IMR-90 (cell line): Measurements from ENCODE around the gene KCNQ5. TPM values are rescaled to one million over a fixed set of nuclear protein-coding genes. Genes with fewer than 3 reads are reported as not detected.

Experiments used
- ATAC-seq: fragments of 200-7000 bp; cut with Tn5 transposase; 2 replicates; pipeline ENCODE4 v1.9.1; 2020; ENCODE audit warnings: low read depth, mild to moderate bottlenecking, moderate library complexity
- BruUV-seq: library from RNA; stranded (reverse); fragments of 400-500 nt; replicated peaks from 2 replicates; lab custom pipeline; 2021; lab: Mats Ljungman, UMichigan
- CTCF ChIA-PET: fragments of 300-600 bp; formaldehyde crosslinking; extraction: SDS; loops from one replicate; lab custom pipeline; 2021; ENCODE audit warnings: antibody characterized with exemption; lab: Yijun Ruan, JAX
- POLR2A ChIA-PET: fragments of 300-600 bp; sonication (Branson Sonifier 250); formaldehyde crosslinking; loops from one replicate; lab custom pipeline; 2022; ENCODE audit warnings: antibody characterized with exemption; ENCODE audit not compliant: unreplicated experiment; lab: Charles Lee
- DNase-seq: peaks from one replicate; pipeline ENCODE4 v3.0.0; 2013
- H2AFZ ChIP-seq: replicated peaks from 2 replicates; pipeline ENCODE3; 2013; ENCODE audit warnings: low read length, mild to moderate bottlenecking; ENCODE audit not compliant: poor library complexity
- H2AK5ac ChIP-seq: 2 replicates; pipeline ENCODE4 v1.6.1; 2013; ENCODE audit warnings: low read depth, low read length, inconsistent platforms
- H2AK9ac ChIP-seq: replicated peaks from 2 replicates; pipeline ENCODE3; 2013; ENCODE audit warnings: mild to moderate bottlenecking, low read depth, low read length, moderate library complexity; ENCODE audit not compliant: poor library complexity
- H2BK120ac ChIP-seq: 2 replicates; pipeline ENCODE4 v1.6.1; 2013; ENCODE audit warnings: low read depth, low read length, inconsistent platforms
- H2BK15ac ChIP-seq: 3 replicates; pipeline ENCODE4 v1.6.1; 2013; ENCODE audit warnings: low read depth, low read length, inconsistent platforms
- H2BK20ac ChIP-seq: 2 replicates; pipeline ENCODE4 v1.6.1; 2013; ENCODE audit warnings: low read depth, mild to moderate bottlenecking, inconsistent platforms, low read length, moderate library complexity
- H2BK5ac ChIP-seq: 2 replicates; pipeline ENCODE4 v1.6.1; 2013; ENCODE audit warnings: mild to moderate bottlenecking, low read depth, low read length, inconsistent platforms; ENCODE audit not compliant: poor library complexity, severe bottlenecking
- H3K14ac ChIP-seq: replicated peaks from 2 replicates; pipeline ENCODE4 v1.6.1; 2013; ENCODE audit warnings: low read depth, low read length, inconsistent platforms
- H3K18ac ChIP-seq: 2 replicates; pipeline ENCODE4 v1.6.1; 2013; ENCODE audit warnings: low read depth, low read length, control low read depth
- H3K23ac ChIP-seq: 2 replicates; pipeline ENCODE4 v1.6.1; 2013; ENCODE audit warnings: low read depth, low read length, inconsistent platforms
- H3K27ac ChIP-seq: 2 replicates; pipeline ENCODE4 v1.5.1; 2013; ENCODE audit warnings: mild to moderate bottlenecking, control low read depth, low read length; ENCODE audit not compliant: insufficient read depth
- H3K27me3 ChIP-seq: 2 replicates; pipeline ENCODE4 v1.6.1; 2013; ENCODE audit warnings: low read length; ENCODE audit not compliant: control insufficient read depth, insufficient read depth
- H3K36me3 ChIP-seq: 2 replicates; pipeline ENCODE4 v1.6.1; 2013; ENCODE audit warnings: low read length, mixed read lengths; ENCODE audit not compliant: control insufficient read depth, insufficient read depth
- H3K4ac ChIP-seq: 2 replicates; pipeline ENCODE4 v1.6.1; 2013; ENCODE audit warnings: low read depth, low read length, inconsistent platforms
- H3K4me1 ChIP-seq: 2 replicates; pipeline ENCODE4 v1.6.1; 2013; ENCODE audit warnings: low read length, mixed read lengths; ENCODE audit not compliant: control insufficient read depth, insufficient read depth
- H3K4me2 ChIP-seq: 2 replicates; pipeline ENCODE4 v1.6.1; 2013; ENCODE audit warnings: low read depth, mild to moderate bottlenecking, control low read depth, low read length, moderate library complexity
- H3K4me3 ChIP-seq: 2 replicates; pipeline ENCODE4 v1.5.1; 2013; ENCODE audit warnings: low read depth, mild to moderate bottlenecking, control low read depth, low read length, moderate library complexity; ENCODE audit not compliant: insufficient read depth
- H3K56ac ChIP-seq: 2 replicates; pipeline ENCODE4 v1.6.1; 2013; ENCODE audit warnings: low read length, inconsistent platforms; ENCODE audit not compliant: insufficient read depth; ENCODE audit errors: extremely low read depth
- H3K79me1 ChIP-seq, 2 experiments: 2 replicates each; pipeline ENCODE4 v1.6.1; 2013; ENCODE audit warnings: low read length in 2 of 2, inconsistent platforms in 1 of 2, low read depth in 1 of 2
- H3K9ac ChIP-seq: 2 replicates; pipeline ENCODE4 v1.6.1; 2013; ENCODE audit warnings: low read depth, low read length, control low read depth
- H3K9me1 ChIP-seq: 2 replicates; pipeline ENCODE4 v1.6.1; 2013; ENCODE audit warnings: low read length, inconsistent platforms; ENCODE audit not compliant: insufficient read depth
- H3K9me3 ChIP-seq: 2 replicates; pipeline ENCODE4 v1.6.1; 2013; ENCODE audit warnings: low read length; ENCODE audit not compliant: control insufficient read depth, insufficient read depth
- H4K20me1 ChIP-seq: 2 replicates; pipeline ENCODE4 v1.6.1; 2013; ENCODE audit warnings: low read length, inconsistent platforms; ENCODE audit not compliant: insufficient read depth
- H4K5ac ChIP-seq: 2 replicates; pipeline ENCODE4 v1.6.1; 2013; ENCODE audit warnings: mild to moderate bottlenecking, low read depth, low read length, control low read depth
- H4K8ac ChIP-seq, 2 experiments: 2 replicates each; pipeline ENCODE4 v1.6.1; 2013; ENCODE audit warnings: low read depth in 2 of 2, low read length in 2 of 2, control low read depth in 1 of 2, inconsistent platforms in 1 of 2
- H4K91ac ChIP-seq: 2 replicates; pipeline ENCODE4 v1.6.1; 2013; ENCODE audit warnings: low read depth, low read length, inconsistent platforms; ENCODE audit not compliant: insufficient read depth
- BHLHE40 ChIP-seq: fragments of 150-350 bp; IDR thresholded peaks from 2 replicates; pipeline ENCODE4 v1.6.1; 2016; ENCODE audit warnings: mild to moderate bottlenecking, low read depth, low read length
- MAFK ChIP-seq: IDR thresholded peaks from 2 replicates; pipeline ENCODE4 v1.6.1; 2012; ENCODE audit warnings: low read depth, low read length, improper control_type of control experiment
- NFE2L2 ChIP-seq: fragments of 150-350 bp; IDR thresholded peaks from 2 replicates; pipeline ENCODE4 v1.6.1; 2016; ENCODE audit warnings: low read depth, mild to moderate bottlenecking, low read length
- POLR2A ChIP-seq: IDR thresholded peaks from 2 replicates; pipeline ENCODE4 v1.6.1; 2012; ENCODE audit warnings: mild to moderate bottlenecking, low read depth, low read length
- RCOR1 ChIP-seq: IDR thresholded peaks from 2 replicates; pipeline ENCODE4 v1.6.1; 2012; ENCODE audit warnings: mild to moderate bottlenecking, low read length, improper control_type of control experiment; ENCODE audit not compliant: insufficient replicate concordance
- RFX5 ChIP-seq: IDR thresholded peaks from 2 replicates; pipeline ENCODE4 v1.8.0; 2012; ENCODE audit warnings: low read depth, mild to moderate bottlenecking, low read length, moderate library complexity
- SMC3 ChIP-seq: fragments of 150-350 bp; IDR thresholded peaks from 2 replicates; pipeline ENCODE4 v1.6.1; 2016; ENCODE audit warnings: low read depth, mild to moderate bottlenecking, antibody characterized with exemption, low read length, moderate library complexity
- USF2 ChIP-seq: fragments of 150-350 bp; IDR thresholded peaks from 2 replicates; pipeline ENCODE4 v1.6.1; 2017; ENCODE audit warnings: mild to moderate bottlenecking, antibody characterized with exemption, low read length, low read depth
- WGBS, 2 experiments: methylation state at CpG; one replicate each; pipeline versions ENCODE4 v1.1.5 to v1.1.7; 2013; ENCODE audit warnings: missing lambda C conversion rate in 2 of 2; ENCODE audit not compliant: insufficient read length in 1 of 2; ENCODE audit errors: extremely low coverage in 2 of 2; 5-methylcytosine and 5-hydroxymethylcytosine counted together
- dilution Hi-C: fragments of 300-500 bp; cut with HindIII; formaldehyde crosslinking; loops from one replicate; pipeline ENCODE4 v1.14.3; 2018; ENCODE audit warnings: low sequenced_read_pairs; ENCODE audit not compliant: unreplicated experiment
- in situ Hi-C: fragments of 300-500 bp; cut with MboI; formaldehyde crosslinking; loops from 3 replicates; pipeline ENCODE4 v1.14.3; 2019; ENCODE audit warnings: low sequenced_read_pairs, inconsistent platforms, mixed read lengths
- intact Hi-C: fragments of 100-400 bp; cut with micrococcal nuclease; formaldehyde crosslinking; loops from 2 replicates; pipeline ENCODE4 v1.10.0; 2022
- polyA plus RNA-seq, 3 experiments: library from polyadenylated mRNA; depleted of rRNA; stranded (reverse); fragments of >200 nt; gene quantifications; 2 replicates each; pipeline ENCODE4 v1.2.3, GENCODE V29; 2012; ENCODE audit warnings: low replicate concordance in 1 of 3
- total RNA-seq: library from RNA; depleted of rRNA; stranded (reverse); fragments of >200 nt; gene quantifications from 2 replicates; pipeline ENCODE4 v1.2.3, GENCODE V29; 2012

Gene KCNQ5
- total and polyA plus RNA-seq, 2 of the 4 experiments (the other 2 are of a cell fraction): 0.75 to 1.3 TPM

- no TSS peak for BruUV-seq
- Histone ChIP-seq H4K20me1 (no peaks in the 10 kb centered on the region), H3K36me3 (no peaks in the 10 kb centered on the region), H2AK9ac (no peak overlapping the region), H2AFZ (no peak overlapping the region), H2AK5ac (no peak overlapping the region), H2BK20ac (no peak overlapping the region), H3K23ac (no peak overlapping the region), H2BK120ac (no peak overlapping the region), H3K4ac (no peak overlapping the region), H3K9ac (no peak overlapping the region), H2BK15ac (no peak overlapping the region), H4K8ac (no peak overlapping the region), H3K4me3 (no peak overlapping the region), H3K4me1 (no peaks in the 10 kb centered on the region), H3K27ac (no peak overlapping the region), H3K56ac (no peak overlapping the region), H3K27me3 (no peaks in the 10 kb centered on the region), H3K79me1 (no peaks in the 10 kb centered on the region), H3K9me1 (0 out of 2 replicates have a peak, but pooled peaks cover 2% of the 10 kb centered on the region), H3K4me2 (no peak overlapping the region), H4K91ac (no peak overlapping the region), H2BK5ac (no peak overlapping the region), H3K18ac (no peak overlapping the region), H3K9me3 (no peaks in the 10 kb centered on the region), H3K14ac (no peak overlapping the region), H4K5ac (no peak overlapping the region)
- ATAC-seq (no peak), DNase-seq (no peak)
- POLR2A ChIA-PET: no interaction called here
- TF ChIP-seq RCOR1 (no peak), POLR2A (no peak), MAFK (no peak), RFX5 (no peak), USF2 (no peak), BHLHE40 (no peak), NFE2L2 (no peak), SMC3 (no peak)
- CTCF ChIA-PET: no interaction called here
- dilution Hi-C loops: no loop called here
- 20% methylated on average over 1 of the region's 4 CpGs; no CpG with 5 or more reads in 1 of the 2 experiments for WGBS, 2 experiments
- in situ Hi-C loops: no loop called here
- intact Hi-C loops: no loop called here
Measured at GRCh38 chr6:72844614-72845013, 222.8 kb downstream of the KCNQ5 start.
